ENCODE measurements around the gene SMC1B.
"Not testable (repeated sequence)": the region's sequence is repeated elsewhere in the genome, so short reads cannot be mapped to it uniquely, and the experiment has no call there.

The SMC1B gene

DNA sequence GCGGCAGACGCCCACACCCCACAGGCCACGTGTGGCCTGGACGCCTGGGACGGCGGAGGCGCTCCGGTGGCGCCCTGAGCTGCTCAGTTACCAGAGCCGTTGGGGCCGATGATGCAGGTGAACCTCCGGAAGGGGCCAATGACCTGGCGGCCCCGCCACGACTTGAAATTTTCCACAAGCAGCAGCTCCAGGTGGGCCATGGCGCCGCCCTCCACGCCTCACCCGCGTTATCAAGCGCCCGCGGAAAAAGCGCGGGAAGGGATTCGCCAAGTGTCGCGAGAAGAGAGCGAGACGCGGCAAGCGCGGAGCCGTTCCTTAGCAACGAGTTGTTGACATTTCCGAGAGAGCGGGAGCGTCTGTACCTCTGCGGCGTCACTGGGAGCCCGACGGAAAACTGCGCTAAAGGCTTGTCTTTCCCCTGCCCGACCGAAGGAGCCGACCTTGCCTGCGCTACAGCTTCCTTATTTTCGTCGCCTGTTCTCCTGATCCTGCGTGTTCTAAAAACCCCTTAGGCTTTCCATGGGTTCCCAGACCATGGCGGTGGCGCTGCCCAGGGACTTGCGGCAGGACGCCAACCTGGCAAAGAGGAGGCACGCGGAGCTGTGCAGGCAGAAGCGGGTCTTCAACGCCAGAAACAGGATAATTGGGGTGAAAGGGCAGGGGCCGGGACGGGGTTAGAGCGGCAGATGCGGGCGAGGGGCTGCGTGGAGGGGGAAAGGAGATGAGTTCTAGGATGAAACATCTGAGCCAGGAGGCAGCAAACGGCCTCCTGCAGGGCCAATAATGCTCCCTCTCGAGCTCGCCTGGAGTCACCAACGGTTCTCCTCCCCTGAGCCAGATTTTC, at the start of gene SMC1B, which contains the start of gene RIBC2:
Gene SMC1B (minus strand): TSS at position 232 of the 844 bp plus-strand sequence. CDS start 32 bp downstream, at position 200.
Gene RIBC2 (plus strand): TSS at position 326 of the 844 bp plus-strand sequence. CDS start 194 bp downstream, at position 520.
- peak; percentile 96 for DNase-seq

- no peak for DNase-seq
Observed at GRCh38 chr22:45462034-45462655, 48.7 kb upstream of the SMC1B start.

DNA sequence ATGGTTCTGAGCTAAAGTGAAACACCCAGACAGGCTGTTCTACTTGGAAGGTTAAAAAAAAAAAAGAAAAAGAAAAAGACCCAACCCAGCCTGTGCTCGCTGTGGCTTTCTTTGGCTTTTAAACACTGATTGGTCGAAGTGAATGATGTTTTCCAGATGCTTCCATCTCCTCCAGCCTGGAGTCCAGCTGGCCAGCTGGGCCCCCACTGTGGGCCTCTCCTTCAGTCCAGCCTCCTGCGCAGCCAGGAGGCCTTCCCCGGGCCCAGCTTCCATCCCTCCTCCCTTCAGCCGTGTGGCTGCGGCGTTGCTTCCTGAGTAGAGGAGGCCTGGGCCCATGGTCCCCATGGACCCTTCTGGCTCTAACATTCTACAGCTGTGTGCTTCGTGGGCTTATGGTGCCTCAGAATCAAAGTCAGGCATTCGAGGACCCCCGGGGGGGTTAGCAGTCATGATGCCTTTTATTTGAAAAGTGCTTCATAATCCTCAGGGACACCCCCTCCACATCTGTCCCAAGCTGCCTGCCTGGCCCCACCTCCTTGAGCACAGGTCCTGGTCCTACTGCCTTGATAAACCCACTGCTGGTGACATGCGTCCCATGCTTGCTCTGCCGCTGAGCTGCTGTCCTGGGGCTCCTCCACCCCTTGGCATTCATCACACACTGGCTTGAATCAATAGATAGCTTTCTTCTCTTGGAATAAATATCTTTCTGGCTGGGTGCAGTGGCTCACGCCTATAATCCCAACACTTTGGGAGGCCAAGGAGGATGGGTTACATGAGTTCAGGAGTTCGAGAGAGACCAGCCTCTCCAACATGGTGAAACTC, 47.1 kb upstream of the SMC1B start:
- DNase-seq: peak; percentile 36

DNA sequence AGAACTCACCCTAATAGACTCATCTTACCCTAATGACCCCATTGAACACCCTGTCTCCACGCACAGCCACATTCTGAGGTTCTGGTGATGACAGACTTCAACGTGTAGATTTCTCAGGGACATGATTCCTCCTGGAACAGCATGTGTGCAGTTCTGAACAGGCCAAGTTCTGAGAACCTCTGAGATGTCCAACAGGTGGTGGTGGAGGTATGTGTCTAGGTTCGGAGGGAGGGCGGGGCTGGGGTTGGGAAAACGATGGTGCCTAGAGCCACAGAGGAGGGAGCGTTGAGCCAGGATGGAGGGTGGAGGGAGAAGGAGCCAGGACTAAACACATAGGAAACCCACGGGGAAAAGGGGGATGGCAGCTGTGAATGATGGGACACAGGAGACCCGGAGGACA, 45.8 kb upstream of the SMC1B start:
- no peak for DNase-seq

DNA sequence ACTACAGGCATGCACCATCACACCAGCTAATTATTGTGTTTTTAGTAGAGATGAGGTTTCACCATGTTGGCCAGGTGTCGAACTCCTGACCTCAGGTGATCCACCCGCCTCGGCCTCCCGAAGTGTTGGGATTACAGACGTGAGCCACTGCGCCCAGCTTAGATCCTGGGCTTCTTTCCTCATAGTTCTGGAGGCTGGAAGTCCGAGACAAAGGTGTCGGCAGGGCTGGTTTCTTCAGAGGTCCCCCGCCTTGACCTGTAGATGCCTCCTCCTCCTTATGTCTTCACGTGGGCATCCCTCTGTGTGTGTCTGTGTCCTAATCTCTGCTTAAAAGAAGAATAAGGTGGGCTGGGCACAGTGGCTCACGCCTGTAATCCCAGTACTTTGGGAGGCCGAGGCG, 45.1 kb upstream of the SMC1B start:
- DNase-seq: no peak

DNA sequence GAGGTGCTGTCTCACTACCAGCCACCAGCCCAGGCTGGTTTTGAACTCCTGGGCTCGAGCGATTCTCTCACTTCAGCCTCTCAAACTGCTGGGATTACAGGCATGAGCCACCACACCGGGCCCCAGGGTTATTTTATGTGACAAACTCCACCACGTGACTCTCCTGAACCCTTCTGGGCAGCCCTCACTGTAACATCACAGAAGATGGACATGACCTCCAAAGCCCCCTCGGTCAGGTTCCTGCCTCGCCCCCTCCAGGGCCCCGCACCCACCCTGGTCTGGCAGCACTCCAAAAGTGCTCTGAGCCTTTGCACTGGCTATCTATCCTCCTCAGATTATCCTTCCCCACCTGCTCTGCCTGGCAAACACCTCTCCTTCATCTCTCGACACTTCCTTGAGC, 43.4 kb upstream of the SMC1B start:
- no peak for DNase-seq

DNA sequence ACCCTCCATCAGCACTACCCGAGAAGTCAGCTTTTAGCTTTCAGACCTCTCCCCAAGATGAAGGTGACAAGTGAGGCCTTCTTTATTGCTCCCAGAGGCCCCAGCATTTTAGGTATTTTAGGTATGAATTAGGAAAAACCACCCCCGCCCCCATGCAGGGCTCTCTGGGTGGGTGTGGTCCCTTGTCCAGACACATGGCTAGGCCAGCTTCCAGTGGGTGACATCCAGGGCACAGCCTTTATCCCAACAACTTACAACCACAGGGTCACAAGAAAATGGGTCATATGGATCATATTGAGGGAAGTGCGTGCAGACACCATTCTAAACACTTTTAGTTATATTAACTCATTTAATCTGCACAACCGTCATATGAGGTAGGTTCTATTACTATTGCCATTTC, 42.2 kb upstream of the SMC1B start:
- no peak for DNase-seq

DNA sequence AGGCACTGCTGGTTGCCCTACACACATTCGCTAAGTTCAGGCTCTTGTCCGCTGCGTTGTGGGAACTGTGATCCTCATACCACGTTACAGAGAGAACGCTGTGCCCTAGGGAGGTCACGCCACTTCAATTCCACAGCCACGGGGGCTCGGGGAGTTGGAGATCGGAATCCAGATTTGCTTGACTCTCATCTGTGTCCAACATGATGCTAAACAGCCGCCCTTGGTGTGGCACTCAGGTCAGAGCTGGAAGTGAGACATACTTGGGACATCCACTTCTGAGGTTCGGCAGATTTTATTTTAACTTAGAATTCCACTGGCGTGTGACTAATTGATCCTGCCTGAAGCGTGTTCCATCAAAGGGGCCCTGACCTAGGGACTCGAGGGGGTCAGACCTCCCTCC, 41.8 kb upstream of the SMC1B start:
- no peak for DNase-seq

GRCh38 chr22:45454275-45454674, 40.9 kb upstream of the SMC1B start:
- no peak for DNase-seq

GRCh38 chr22:45453764-45454163, 40.4 kb upstream of the SMC1B start:
- DNase-seq: no peak

- DNase-seq: no peak
Observed at GRCh38 chr22:45452565-45453379, 39.4 kb upstream of the SMC1B start.

DNA sequence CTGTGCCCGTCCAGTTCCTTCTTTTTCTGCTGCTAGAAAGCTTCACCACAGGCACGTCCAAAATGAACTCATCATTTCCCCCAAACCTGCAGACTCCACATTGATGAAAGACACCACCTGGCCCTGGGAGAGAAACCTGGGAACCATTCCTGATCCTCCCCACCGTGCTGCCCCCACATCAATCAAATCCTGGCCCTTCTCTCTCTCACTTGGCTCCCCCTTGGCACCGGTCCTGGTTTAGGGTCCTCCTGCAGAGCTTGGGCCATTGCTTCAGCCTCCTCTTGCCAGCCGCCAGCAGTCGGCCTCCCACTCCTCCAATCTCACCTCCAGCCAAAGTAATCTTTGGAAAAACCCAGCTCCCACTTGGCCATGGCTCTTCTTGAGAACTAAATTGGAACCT, 38.6 kb upstream of the SMC1B start:
- DNase-seq: no peak

DNA sequence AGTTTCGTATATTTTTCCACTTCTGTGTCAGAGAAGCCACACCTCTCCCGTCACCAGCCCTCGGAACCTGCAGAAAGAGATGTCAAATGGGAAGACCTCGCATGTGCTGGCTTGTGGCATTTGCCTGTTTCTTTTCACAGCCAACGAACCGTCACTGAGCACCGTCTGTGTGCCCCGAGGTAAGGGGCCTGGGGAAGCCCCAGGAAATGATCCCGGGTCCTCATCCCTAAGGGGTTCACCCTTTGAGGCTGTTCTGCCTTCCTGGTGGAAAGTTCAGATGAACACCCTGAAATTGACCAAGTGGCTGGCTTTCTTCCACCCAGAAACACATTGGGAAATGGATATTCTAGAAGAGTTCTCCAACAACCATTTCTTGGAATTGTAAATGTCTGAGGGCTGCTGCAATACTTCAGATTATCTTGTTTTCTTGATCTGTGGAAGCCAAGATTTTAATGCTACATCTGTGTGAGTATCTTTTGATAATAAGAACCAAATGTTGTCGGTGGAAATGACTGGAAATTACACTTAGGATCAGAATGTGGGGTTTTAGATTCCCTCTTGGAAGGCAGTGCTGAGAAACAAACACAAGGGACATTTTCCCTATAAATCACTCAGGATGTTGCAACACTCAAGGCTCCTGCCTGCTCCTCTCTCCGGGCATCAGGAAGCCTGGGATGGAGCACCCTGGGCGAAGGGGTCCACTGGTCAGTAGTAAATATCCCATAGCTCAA, 37.7 kb upstream of the SMC1B start:
- DNase-seq: no peak

GRCh38 chr22:45450101-45450785, 36.8 kb upstream of the SMC1B start:
- no peak for DNase-seq

- DNase-seq: not testable (repeated sequence)
Observed at GRCh38 chr22:45449442-45449841, 36.0 kb upstream of the SMC1B start.

DNA sequence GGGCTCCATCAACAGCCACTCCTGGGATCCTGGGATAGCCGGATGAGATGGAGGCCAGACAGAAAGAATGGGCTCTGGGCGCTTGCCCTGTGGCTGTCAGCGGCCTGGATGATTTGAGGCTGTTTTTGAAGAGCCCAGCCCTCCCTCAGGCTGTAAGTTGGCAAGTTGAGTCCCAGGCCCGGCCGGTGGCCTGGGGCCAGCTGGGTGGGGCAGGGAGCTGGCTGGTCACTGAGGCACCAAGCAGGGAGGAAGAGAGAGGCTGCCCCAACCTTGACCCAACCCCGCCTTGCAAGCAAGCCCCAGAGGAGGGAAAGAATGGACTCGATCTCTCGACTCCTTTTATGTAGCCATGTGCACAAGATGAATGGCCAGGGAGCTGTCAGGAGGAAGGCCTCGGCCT, 35.0 kb upstream of the SMC1B start:
- no peak for DNase-seq

DNA sequence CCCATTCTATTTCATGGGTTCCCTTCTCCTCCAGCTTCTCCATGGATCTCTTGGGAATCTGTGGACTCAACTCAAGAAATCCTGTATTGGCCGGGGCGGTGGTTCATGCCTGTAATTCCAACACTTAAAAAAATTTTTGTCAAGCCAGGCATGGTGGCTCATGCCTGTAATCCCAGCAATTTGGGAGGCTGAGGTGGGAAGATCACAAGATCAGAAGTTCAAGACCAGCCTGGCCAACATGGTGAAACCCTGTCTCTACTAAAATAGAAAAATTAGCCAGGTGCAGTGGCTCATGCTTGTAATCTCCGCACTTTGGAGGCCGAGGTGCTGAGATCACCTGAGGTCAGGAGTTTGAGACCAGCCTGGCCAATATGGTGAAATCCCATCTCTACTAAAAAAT, 34.2 kb upstream of the SMC1B start:
- not testable (repeated sequence) for DNase-seq

DNA sequence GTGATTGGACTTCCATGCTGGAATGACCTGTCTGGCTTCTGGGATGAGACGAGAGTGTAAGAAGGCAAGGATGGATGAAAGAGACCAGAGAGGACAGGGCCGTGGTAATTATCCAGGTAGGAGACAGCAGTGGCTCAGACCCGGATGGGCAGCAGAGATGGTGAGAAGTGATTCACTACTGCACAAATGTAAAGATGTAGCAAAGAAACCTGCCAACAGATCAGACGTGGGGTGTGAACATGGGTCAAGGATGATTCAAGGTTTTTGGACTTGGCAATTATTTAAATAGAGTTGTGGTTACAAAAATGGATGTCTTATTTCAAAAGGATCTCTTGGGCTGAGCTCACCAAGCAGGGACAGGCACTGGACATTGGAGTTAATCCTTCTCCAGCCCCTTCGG, 32.8 kb upstream of the SMC1B start:
- DNase-seq: no peak

- DNase-seq: no peak
Observed at GRCh38 chr22:45445031-45445710, 31.8 kb upstream of the SMC1B start.

- DNase-seq: no peak
Observed at GRCh38 chr22:45444168-45444567, 30.8 kb upstream of the SMC1B start.

GRCh38 chr22:45442116-45442515, 28.7 kb upstream of the SMC1B start:
- DNase-seq: no peak
